Activated CD4-positive, alpha-beta T cell treated with anti-CD3 and anti-CD28 coated beads, Interleukin-2, amount 50 U/mL, for 16 hours (primary cell): ENCODE data around the gene MROH2A.

Experiments used
- DNase-seq: peaks from one replicate; pipeline ENCODE4 v3.0.0-alpha.2; 2020

Gene MROH2A

GRCh38 chr2:233800208-233800607 is 22.1 kb downstream of the MROH2A start:
- DNase-seq: no peak

DNA sequence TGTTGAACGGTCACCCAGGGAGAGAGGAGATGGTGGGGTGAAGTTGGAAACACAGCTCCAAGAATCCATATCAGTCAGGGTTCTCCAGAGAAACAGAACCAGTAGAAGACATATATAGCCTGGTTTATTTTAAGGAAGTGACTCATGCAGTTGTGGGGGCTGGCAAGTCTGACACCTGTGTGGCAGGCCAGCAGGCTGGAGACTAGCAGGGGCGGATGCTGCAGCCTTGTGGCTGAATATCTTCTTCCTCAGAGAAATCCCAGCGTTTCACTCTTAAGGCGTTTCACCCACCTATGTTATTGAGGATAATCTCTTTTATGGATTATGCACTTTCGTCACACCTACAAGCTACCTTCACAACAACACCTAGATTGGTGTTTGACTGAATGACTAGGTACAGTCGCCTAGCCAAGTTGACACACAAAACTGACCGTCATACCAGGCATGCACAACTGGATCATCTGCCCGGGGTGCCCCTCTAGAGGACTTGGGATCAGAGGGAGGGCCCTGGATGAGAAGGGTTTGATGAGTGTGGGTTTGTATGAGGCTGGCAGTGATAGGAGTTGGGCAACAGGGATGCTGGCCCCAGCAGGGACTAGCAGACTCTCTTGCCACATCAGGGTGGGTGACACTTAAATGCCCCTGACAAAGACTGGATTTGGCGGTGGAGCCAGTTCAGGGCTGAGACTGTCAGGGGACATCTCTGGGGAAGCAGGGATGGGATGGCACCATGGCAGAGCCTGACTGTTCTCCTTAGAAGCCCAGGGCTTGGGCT is 23.4 kb downstream of the MROH2A start:
- DNase-seq: peak; percentile 5

GRCh38 chr2:233802132-233802815 is 24.1 kb downstream of the MROH2A start:
- DNase-seq: no peak

GRCh38 chr2:233803292-233803911 is 25.3 kb downstream of the MROH2A start:
- no peak for DNase-seq

GRCh38 chr2:233803994-233804393 is 25.9 kb downstream of the MROH2A start:
- DNase-seq: no peak

- DNase-seq: no peak
Measured at GRCh38 chr2:233807215-233807865, 29.2 kb downstream of the MROH2A start.

DNA sequence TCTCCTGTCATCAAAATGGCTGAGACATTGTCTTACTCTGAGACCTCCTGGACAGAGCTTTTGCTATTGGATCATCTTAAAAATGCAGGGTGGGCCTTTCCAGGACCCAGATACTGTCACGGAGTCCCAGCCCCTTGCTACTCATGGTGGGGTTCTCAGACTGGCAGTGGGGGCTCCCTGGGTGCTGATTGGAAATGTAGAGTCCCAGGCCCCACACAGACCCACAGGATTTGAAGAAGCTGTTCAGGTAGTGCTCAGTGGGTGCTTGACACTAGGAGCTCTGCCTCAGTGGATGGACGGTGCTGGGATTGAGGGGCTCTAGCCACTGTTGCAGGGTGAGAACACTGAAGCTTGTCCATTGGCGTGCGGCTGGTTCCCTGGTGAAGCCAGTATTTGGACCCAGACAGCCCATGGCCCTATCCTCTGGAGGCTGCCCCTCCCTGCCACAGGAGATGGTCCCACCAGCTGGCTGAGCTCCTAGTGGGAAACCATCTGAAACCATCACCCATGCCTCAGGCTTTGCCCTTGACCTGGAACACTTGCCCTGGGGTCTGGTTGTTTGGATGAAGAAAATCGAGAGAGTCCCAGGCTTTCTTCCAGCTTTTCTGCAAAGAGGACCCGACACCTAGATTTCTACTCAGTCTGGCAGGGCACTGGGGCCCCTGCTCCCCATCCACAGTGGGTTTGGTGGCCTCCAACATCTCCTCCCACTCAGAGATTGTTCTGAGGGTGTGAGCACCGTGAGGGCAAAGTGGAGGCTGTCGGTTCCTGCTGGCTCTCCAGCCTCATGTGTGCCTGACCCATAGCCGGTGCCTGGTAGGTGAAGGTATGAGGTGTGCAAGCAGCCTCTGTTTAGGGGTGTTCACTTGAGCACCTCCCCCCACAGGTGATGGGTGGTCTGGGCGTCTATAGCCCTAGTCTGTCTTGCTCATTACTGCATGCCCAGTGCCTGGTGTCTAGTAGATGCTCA is 30.1 kb downstream of the MROH2A start:
- DNase-seq: no peak

- no peak for DNase-seq
Measured at GRCh38 chr2:233810385-233810784, 32.3 kb downstream of the MROH2A start.

GRCh38 chr2:233811087-233811486 is 33.0 kb downstream of the MROH2A start:
- DNase-seq: no peak

GRCh38 chr2:233811732-233812131 is 33.6 kb downstream of the MROH2A start:
- DNase-seq: no peak

GRCh38 chr2:233813236-233814055 is 35.3 kb downstream of the MROH2A start:
- DNase-seq: no peak

- DNase-seq: no peak
Measured at GRCh38 chr2:233814056-233814835, 36.1 kb downstream of the MROH2A start.

DNA sequence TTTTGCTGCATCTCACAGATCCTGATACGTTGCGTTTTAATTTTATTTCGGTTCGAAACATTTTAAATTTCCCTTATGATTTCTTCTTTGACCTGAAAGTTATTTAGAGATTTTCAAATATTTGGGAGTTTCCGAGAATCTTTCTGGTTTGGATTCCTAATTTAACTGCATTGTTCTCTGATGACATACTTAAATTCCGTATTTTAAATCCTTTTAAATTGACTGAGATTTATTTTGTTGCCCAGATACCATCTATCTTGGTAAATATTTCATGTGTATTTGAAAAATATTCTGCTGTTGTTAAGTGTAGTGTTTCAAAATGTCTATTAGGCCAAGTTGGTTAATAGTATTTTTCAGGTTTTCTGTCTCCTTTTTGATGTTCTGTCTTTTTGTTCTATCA is 37.7 kb downstream of the MROH2A start:
- no peak for DNase-seq

DNA sequence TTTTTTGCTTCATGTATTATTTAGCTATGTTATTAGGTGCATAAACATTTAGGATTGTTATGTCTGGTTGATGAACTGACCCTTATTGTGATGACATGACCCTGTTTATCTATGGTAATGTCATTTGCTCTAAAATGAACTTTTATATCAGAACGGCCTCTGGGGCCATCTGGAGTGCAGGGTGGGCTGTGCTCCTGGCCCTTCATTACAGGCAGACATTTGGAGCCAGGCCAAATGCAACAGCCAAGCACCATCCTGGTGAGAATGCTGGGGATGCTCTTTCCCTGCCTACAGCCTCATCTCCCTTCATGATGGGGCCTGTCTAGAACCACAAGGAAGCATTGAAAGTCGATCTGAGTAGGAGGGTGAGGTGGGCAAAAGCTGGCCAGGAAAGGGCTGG is 38.2 kb downstream of the MROH2A start:
- DNase-seq: no peak

- DNase-seq: no peak
Measured at GRCh38 chr2:233816771-233817170, 38.6 kb downstream of the MROH2A start.

DNA sequence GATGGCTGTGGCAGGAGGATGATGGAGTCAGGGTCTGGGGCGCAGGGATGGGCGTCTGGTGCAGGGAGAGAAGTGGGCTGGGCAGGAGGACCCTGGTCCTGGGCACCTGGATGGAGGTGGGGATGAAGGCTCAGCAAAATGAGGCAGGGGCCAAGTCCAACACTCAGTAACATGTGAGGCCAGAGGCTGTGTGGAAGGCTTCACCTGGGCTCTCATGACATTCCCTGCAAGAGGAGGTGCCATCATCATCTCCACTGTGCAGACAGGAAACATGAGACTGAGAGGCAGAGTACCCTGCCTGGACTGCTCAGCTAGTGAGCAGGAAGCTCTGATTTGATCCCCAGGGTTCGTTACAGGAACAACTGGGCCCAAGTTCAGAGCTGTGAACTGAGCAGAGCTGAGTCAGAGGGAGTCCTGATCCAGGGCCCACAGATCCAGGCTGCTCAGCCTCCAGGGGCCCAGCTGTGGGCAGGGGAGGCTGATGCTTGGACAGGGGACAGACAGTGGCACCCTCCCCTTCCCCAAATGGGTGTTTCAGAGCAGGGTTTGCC is 39.3 kb downstream of the MROH2A start:
- DNase-seq: no peak

- no peak for DNase-seq
Measured at GRCh38 chr2:233817995-233818638, 40.0 kb downstream of the MROH2A start.

DNA sequence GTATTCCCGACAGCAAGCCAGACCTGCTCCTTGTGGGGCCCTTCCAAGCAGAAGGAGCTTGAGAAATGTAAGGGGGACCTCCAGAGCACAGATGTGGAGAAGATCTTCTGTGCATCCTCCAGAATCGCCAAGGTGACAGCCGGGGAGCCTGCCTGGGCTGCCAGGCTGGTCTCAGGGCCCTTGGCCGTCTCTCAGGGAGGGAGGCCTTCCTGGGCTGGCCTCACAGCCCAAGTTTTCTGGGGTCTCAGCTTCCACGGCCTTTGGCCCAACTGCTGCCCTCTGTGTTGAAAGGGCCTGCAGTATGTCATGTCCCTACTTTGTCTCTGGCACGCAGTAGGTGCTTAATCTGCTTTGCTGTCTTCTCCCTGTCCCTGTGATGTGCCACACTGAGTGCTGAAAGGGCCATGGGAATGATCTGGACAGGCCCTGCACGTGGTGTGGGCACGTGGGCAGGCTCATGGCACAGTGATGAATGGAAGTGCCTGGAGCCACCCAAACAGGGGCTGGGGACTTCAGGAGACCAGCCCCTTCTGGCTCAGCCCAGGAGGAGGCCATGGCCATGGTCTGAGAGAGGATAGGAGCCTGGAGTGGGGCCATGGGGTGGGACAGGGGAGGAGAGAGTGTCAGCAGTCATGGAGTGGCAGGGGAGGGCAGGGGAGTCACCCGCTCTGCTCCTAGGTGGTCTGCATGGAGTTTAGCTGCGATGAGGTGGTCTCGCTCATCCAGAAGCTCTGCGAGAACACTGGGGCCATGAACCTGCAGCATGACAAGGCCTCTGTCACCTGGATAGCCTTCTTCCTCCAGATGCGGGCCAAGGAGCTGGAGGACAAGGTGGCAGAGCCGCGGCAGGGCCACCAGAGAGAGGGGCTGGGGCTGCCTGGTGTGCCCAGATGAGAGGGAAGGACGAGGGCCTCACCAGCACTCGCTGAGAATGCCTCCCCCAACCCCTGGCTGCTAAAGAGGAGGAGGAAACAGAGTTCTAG is 40.8 kb downstream of the MROH2A start:
- no peak for DNase-seq
